ENCODE measurements around the gene MRPL49. TPM values are rescaled to one million over a fixed set of nuclear protein-coding genes. Genes with fewer than 3 reads are reported as not detected.

The MRPL49 gene
- total RNA-seq, 6 experiments from 2014 or later = 53.2 to 59.7 (median 56.9) TPM

DNA sequence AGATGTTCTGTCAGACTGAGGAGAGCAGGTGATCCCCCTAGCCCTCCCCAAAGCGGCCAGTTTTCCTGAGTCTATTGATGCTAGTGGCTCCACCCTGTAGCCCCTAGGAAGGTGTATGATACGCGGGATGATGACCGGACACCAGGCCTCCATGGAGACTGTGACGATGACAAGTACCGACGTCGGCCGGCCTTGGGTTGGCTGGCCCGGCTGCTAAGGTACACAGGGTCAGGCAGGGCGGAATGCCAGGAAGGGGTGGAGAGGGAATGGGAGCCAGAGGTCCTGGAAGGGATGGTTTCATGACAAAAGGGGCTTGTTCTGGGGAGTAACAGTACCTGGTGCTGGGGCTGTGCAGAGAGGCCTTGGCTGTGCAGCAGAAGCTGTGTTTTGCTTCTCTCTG lies 34.9 kb upstream of the MRPL49 start:
- Mint-ChIP-seq H3K36me3 (ENCODE audit: low read depth) (peaks cover 30% of the 10 kb centered on the region), H3K27me3 (ENCODE audit: insufficient read depth) (peaks cover 1% of the 10 kb centered on the region; the same call in 1 of the 2 replicates), H3K4me3 (no peak overlapping the region), H3K27ac (no peak overlapping the region), H3K9me3 (no peaks in the 10 kb centered on the region), H3K4me1 (ENCODE audit: low read depth) (peaks cover 28% of the 10 kb centered on the region)
- DNase-seq = no peak
- TF ChIP-seq, protein P1, sequence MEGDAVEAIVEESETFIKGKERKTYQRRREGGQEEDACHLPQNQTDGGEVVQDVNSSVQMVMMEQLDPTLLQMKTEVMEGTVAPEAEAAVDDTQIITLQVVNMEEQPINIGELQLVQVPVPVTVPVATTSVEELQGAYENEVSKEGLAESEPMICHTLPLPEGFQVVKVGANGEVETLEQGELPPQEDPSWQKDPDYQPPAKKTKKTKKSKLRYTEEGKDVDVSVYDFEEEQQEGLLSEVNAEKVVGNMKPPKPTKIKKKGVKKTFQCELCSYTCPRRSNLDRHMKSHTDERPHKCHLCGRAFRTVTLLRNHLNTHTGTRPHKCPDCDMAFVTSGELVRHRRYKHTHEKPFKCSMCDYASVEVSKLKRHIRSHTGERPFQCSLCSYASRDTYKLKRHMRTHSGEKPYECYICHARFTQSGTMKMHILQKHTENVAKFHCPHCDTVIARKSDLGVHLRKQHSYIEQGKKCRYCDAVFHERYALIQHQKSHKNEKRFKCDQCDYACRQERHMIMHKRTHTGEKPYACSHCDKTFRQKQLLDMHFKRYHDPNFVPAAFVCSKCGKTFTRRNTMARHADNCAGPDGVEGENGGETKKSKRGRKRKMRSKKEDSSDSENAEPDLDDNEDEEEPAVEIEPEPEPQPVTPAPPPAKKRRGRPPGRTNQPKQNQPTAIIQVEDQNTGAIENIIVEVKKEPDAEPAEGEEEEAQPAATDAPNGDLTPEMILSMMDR (IDR thresholded peaks at IDR 0.05) = no peak

- no peak overlapping the region for H3K4me3 Mint-ChIP-seq
- peaks cover 27% of the 10 kb centered on the region for H3K36me3 Mint-ChIP-seq (ENCODE audit: low read depth)
- H3K27ac Mint-ChIP-seq = no peak overlapping the region
- H3K4me1 Mint-ChIP-seq (ENCODE audit: low read depth) = peaks cover 22% of the 10 kb centered on the region
- no peak for DNase-seq
- peaks cover 1% of the 10 kb centered on the region; the same call in 1 of the 2 replicates for H3K27me3 Mint-ChIP-seq (ENCODE audit: insufficient read depth)
- TF ChIP-seq, protein P1 (IDR thresholded peaks at IDR 0.05) = no peak
- no peaks in the 10 kb centered on the region for H3K9me3 Mint-ChIP-seq
Measured at GRCh38 chr11:65087827-65088226, 34.3 kb upstream of the MRPL49 start.

DNA sequence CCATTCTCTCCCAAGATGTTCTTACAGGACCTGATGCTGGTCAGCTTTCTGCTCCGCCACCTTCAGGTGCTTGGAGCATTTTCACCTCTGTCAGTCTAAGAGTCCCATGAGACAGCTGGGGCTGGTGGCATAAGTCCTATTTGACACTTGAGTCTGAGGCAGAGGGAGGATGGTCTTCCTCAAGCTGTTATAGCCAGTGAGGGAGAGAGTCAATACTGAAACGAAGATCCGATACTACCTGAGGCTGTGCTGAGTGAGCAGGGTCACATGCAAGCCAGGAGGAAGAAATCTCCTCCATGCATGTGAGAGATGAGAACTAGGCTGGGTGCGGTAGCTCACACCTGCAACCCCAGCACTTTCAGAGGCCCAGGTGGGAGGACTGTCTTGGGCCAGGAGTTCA lies 32.5 kb upstream of the MRPL49 start:
- H3K4me1 Mint-ChIP-seq (ENCODE audit: low read depth) = peaks cover 13% of the 10 kb centered on the region
- no peak overlapping the region for H3K27ac Mint-ChIP-seq
- no peaks in the 10 kb centered on the region for H3K9me3 Mint-ChIP-seq
- peaks cover 21% of the 10 kb centered on the region for H3K36me3 Mint-ChIP-seq (ENCODE audit: low read depth)
- H3K27me3 Mint-ChIP-seq (ENCODE audit: insufficient read depth) = peaks cover 1% of the 10 kb centered on the region; the same call in 1 of the 2 replicates
- TF ChIP-seq, protein P1 (IDR thresholded peaks at IDR 0.05) = no peak
- H3K4me3 Mint-ChIP-seq = no peak overlapping the region
- DNase-seq = no peak

DNA sequence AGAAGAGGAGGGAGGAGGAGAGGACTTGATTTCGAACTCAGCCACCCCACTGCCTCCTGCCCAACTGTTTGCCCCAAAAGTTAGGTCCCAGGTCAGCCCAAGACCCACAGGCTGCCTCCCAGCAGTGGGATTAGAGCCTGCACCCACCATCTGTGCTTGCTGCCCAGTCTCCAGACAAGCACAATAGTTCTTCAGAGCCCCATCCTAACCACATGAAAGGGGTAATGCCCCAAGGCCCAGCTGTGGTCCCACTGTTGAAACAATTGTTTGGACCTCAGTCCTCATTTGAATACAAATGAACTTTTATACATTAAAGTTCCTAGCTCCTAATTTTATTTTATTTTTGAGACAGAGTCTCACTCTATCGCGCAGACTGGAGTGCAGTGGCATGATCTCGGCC lies 31.5 kb upstream of the MRPL49 start:
- TF ChIP-seq, protein P1 (IDR thresholded peaks at IDR 0.05) = no peak
- DNase-seq = no peak
- peaks cover 19% of the 10 kb centered on the region for H3K36me3 Mint-ChIP-seq (ENCODE audit: low read depth)

GRCh38 chr11:65095427-65095826 lies 26.7 kb upstream of the MRPL49 start:
- Mint-ChIP-seq H3K4me3 (peak overlapping the region; percentile 89), H3K27me3 (ENCODE audit: insufficient read depth) (no peaks in the 10 kb centered on the region; the same call in 1 of the 2 replicates), H3K36me3 (ENCODE audit: low read depth) (no peaks in the 10 kb centered on the region), H3K9me3 (no peaks in the 10 kb centered on the region), H3K27ac (peak overlapping the region; percentile 91), H3K4me1 (ENCODE audit: low read depth) (peaks cover 6% of the 10 kb centered on the region)
- TF ChIP-seq, protein P1 (IDR thresholded peaks at IDR 0.05) = no peak
- no peak for DNase-seq

More for the DNA sequence above, 31.5 kb upstream of the MRPL49 start:
- H3K4me3 Mint-ChIP-seq = no peak overlapping the region
- H3K27me3 Mint-ChIP-seq (ENCODE audit: insufficient read depth) = peaks cover 1% of the 10 kb centered on the region; the same call in 1 of the 2 replicates
- H3K27ac Mint-ChIP-seq = no peak overlapping the region
- peaks cover 5% of the 10 kb centered on the region for H3K4me1 Mint-ChIP-seq (ENCODE audit: low read depth)
- H3K9me3 Mint-ChIP-seq = no peaks in the 10 kb centered on the region

All from HFFc6 (cell line).